Measurements from ENCODE around the gene MPRIP. TPM values are rescaled to one million over a fixed set of nuclear protein-coding genes. Genes with fewer than 3 reads are reported as not detected.

Gene MPRIP
- total and polyA plus RNA-seq, 10 donors = 52.3 to 309 (median 131) TPM

DNA sequence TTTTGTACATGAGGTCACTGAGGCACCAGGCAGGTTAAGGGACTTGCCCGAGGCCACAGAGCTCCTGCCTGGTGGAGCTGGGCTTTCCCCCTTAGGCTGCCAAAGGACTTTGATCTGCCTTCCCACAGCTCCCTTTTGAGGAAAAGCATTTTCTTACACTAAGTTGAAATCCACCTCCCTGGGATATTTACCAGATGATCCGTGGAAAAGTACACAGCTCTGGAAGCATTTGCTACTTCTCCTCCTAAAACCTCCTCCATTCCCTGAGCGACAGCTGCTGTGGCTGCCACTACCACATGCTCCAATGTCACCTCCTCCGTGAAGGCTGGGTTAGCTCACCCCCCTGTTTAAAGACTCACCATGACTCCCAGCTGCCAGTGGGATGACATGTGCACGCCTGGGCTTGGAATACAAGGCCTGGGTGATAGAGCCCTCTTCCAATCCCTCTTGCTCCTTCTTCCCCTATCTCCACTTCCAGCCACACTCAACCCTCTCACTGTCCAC is 1.2 kb upstream of the MPRIP start:
- WGBS, 5 donors = 69 to 87% (median 77%) methylated on average over 5 of the region's 5 CpGs
- Histone ChIP-seq H3K4me3 (peak overlapping the region in 2 of 8 donors; percentile 44 to 89), H3K36me3 (no peaks in the 10 kb centered on the region), H3K27ac (peak overlapping the region in 5 of 8 donors; percentile 22 to 79 (median 69)), H3K27me3 (replicated peaks in 1 of 7) (no peaks in the 10 kb centered on the region), H3K9me3 (no peaks in the 10 kb centered on the region), H3K4me1 (peaks cover 31 to 63% (median 53%) of the 10 kb centered on the region in 6 donors)
- peak; percentile 73 for DNase-seq
- TF ChIP-seq POLR2A (IDR thresholded peaks at IDR 0.05) = no peak
- TF ChIP-seq POLR2AphosphoS5 (IDR thresholded peaks at IDR 0.05) = peak in 1 of 3 donors; percentile 43
- TF ChIP-seq, protein P1, sequence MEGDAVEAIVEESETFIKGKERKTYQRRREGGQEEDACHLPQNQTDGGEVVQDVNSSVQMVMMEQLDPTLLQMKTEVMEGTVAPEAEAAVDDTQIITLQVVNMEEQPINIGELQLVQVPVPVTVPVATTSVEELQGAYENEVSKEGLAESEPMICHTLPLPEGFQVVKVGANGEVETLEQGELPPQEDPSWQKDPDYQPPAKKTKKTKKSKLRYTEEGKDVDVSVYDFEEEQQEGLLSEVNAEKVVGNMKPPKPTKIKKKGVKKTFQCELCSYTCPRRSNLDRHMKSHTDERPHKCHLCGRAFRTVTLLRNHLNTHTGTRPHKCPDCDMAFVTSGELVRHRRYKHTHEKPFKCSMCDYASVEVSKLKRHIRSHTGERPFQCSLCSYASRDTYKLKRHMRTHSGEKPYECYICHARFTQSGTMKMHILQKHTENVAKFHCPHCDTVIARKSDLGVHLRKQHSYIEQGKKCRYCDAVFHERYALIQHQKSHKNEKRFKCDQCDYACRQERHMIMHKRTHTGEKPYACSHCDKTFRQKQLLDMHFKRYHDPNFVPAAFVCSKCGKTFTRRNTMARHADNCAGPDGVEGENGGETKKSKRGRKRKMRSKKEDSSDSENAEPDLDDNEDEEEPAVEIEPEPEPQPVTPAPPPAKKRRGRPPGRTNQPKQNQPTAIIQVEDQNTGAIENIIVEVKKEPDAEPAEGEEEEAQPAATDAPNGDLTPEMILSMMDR (IDR thresholded peaks at IDR 0.05 in 8 of 11, conservative IDR thresholded peaks at IDR 0.05 in 3 of 11) = no peak
- intact Hi-C loops (cut with DNase I; ENCODE audit: low total_unique reads) = no loop called here

DNA sequence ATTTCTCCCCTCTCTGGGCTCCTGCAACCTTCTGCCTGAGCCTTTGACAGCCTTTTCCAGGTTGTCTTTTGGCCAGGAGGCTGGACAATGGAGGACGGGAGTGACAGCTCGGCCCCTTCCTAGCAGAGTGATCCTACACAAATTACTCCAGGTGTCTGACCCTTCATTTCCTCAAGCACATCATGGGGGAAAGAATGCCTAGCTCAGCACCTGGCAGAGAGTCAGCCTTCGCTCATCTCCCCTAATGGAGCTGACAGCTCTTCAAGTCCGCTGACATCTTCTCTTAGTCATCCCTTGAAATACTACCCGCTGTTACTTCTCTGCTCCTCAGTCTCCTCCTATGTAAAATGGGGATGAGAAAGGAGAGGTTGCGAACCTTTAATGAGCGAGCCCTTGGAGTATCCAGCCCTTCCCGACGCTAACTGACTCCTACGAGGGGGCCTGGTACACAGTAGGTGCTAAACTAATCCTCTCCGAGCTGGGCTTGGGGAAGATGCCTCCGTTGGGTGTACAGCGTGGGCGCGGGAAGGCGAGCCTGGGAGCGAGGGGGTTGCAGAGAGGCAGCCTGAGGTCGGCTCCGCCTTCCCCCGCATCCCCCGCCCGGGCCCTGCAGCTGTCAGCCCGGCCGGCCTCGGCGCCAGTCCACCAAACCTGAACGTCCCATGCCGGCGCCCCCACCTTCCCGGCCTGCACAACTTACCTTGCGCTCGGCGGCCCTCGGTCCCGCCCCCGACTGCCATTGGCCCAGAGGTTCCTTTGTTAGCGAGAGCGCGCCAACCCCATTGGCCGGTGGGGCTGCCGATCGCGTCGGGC is 480 bp upstream of the MPRIP start:
- intact Hi-C loops (cut with DNase I; ENCODE audit: low total_unique reads) = no loop called here

DNA sequence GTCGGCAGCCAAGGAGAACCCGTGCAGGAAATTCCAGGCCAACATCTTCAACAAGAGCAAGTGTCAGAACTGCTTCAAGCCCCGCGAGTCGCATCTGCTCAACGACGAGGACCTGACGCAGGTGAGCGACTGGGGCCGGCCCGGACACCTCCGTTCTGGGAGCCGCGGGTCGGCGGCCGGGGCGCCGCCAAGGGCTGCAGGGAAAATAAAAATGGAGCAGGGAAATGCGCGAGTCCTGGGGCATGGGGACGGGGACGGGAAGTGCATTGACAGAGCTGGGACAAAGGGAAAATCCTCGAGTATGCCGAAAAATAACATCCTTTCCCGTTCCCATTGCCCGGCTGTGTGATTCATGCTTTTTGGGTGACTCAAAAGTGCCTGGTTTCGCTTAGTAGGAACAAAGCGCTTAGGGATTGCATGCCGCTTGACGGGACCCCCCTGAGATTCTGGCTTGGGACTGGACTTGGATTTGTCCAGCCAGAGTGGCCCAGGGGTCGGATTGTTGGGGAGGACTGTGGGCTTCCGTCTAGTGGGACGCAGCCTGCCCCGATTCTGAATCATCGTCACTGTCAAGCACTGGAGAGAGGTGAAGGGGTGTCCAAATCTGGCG is 699 bp downstream of the MPRIP start:
- intact Hi-C loops (cut with DNase I; ENCODE audit: low total_unique reads) = no loop called here
- TF ChIP-seq POLR2AphosphoS5 (IDR thresholded peaks at IDR 0.05) (peak in 1 of 3 donors; percentile 12), POLR2A (IDR thresholded peaks at IDR 0.05) (no peak)
- TF ChIP-seq, protein P1 (IDR thresholded peaks at IDR 0.05 in 8 of 11, conservative IDR thresholded peaks at IDR 0.05 in 3 of 11) = no peak
- Histone ChIP-seq H3K27me3 (replicated peaks in 1 of 7) (no peaks in the 10 kb centered on the region), H3K4me3 (peak overlapping the region; percentile 46 to 89 (median 72)), H3K36me3 (no peaks in the 10 kb centered on the region), H3K4me1 (peaks cover 40 to 65% (median 59%) of the 10 kb centered on the region in 6 donors), H3K27ac (peak overlapping the region; percentile 61 to 85 (median 78)), H3K9me3 (no peaks in the 10 kb centered on the region)
- peak; percentile 86 for DNase-seq
- WGBS, 5 donors = 0 to 1% (median 1%) methylated on average over 30 to 37 of the region's 37 CpGs

More for the DNA sequence above, 480 bp upstream of the MPRIP start:
- peak; percentile 100 for DNase-seq
- Histone ChIP-seq H3K27ac (peak overlapping the region in 6 of 8 donors; percentile 22 to 79 (median 65)), H3K4me3 (peak overlapping the region; percentile 2 to 89 (median 46)), H3K4me1 (peaks cover 32 to 63% (median 53%) of the 10 kb centered on the region in 6 donors), H3K9me3 (no peaks in the 10 kb centered on the region), H3K36me3 (no peaks in the 10 kb centered on the region), H3K27me3 (replicated peaks in 1 of 7) (no peaks in the 10 kb centered on the region)
- TF ChIP-seq POLR2A (IDR thresholded peaks at IDR 0.05) (no peak), POLR2AphosphoS5 (IDR thresholded peaks at IDR 0.05) (peak; percentile 55 to 82 (median 79))
- TF ChIP-seq, protein P1 (IDR thresholded peaks at IDR 0.05 in 8 of 11, conservative IDR thresholded peaks at IDR 0.05 in 3 of 11) = peak in 1 of 11 experiments; percentile 9
- 11 to 19% (median 11%) methylated on average over 23 to 44 of the region's 44 CpGs for WGBS, 5 donors
